ENCODE results near the gene MED13. TPM values are rescaled to one million over a fixed set of nuclear protein-coding genes. Genes with fewer than 3 reads are reported as not detected.
"Not testable (repeated sequence)": the region's sequence is repeated elsewhere in the genome, so short reads cannot be mapped to it uniquely, and the experiment has no call there.

MED13 gene
- total RNA-seq, 4 donors from 2014 or later: 41.9 to 51.7 (median 49.1) TPM

DNA sequence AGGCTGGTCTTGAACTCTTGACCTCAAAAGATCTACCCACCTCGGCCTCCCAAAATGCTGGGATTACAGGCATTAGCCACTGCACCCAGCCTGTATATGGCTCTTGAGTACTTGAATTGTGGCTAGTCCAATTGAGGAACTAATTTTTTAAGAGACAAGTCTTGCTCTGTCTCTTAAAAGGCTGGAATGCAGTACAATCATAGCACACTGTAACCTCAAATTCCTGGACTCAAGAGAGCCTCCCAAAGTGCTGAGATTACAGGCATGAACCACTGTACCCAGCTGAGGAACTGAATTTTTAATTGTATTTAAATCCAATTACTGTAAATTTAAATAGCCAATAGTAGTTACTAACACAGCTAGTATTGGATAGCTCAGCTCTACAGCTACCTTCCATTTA lies 50.6 kb downstream of the MED13 start:
- H3K27ac ChIP-seq (replicated peaks in 1 of 4): no peak overlapping the region
- H3K9me3 ChIP-seq: no peaks in the 10 kb centered on the region
- H3K4me1 ChIP-seq: peaks cover 5 to 7% (median 6%) of the 10 kb centered on the region in 4 donors
- TF ChIP-seq EP300 (IDR thresholded peaks at IDR 0.05) (no peak), POLR2A (IDR thresholded peaks at IDR 0.05; ENCODE audit: low read depth) (no peak), POLR2AphosphoS5 (IDR thresholded peaks at IDR 0.05) (no peak)
- TF ChIP-seq, protein P1, sequence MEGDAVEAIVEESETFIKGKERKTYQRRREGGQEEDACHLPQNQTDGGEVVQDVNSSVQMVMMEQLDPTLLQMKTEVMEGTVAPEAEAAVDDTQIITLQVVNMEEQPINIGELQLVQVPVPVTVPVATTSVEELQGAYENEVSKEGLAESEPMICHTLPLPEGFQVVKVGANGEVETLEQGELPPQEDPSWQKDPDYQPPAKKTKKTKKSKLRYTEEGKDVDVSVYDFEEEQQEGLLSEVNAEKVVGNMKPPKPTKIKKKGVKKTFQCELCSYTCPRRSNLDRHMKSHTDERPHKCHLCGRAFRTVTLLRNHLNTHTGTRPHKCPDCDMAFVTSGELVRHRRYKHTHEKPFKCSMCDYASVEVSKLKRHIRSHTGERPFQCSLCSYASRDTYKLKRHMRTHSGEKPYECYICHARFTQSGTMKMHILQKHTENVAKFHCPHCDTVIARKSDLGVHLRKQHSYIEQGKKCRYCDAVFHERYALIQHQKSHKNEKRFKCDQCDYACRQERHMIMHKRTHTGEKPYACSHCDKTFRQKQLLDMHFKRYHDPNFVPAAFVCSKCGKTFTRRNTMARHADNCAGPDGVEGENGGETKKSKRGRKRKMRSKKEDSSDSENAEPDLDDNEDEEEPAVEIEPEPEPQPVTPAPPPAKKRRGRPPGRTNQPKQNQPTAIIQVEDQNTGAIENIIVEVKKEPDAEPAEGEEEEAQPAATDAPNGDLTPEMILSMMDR (IDR thresholded peaks at IDR 0.05): no peak
- intact Hi-C loops (cut with DNase I): no loop called here
- DNase-seq (ENCODE audit: extremely low spot score): no peak
- no peak overlapping the region for H3K4me3 ChIP-seq
- WGBS: 100% methylated on average over 1 of the region's 1 CpG
- H3K27me3 ChIP-seq: no peaks in the 10 kb centered on the region
- H3K36me3 ChIP-seq: peaks cover 8 to 67% (median 41%) of the 10 kb centered on the region in 4 donors

DNA sequence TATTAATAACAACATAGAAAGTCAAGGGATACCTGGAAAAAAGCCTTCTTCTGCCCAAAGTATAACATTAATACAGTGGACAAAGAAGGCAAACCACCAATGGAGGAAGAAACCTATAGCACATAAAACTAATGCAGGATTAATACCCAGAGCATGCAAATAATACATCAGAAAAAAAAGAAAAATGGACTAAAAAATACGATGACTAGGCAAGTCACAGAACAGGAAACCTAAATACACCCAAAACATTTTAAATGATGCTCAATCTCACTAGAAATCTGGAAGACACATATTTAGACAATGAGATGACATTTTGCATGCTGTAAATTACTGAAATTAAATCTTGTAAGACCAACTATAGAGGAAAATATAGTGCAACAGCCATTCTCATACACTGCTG lies 55.9 kb downstream of the MED13 start:
- 61% methylated on average over 1 of the region's 1 CpG for WGBS
- DNase-seq (ENCODE audit: extremely low spot score): no peak
- H3K4me1 ChIP-seq: peaks cover 3 to 26% (median 16%) of the 10 kb centered on the region in 4 donors
- H3K27ac ChIP-seq (replicated peaks in 1 of 4): no peak overlapping the region
- no peaks in the 10 kb centered on the region for H3K9me3 ChIP-seq
- H3K4me3 ChIP-seq: no peak overlapping the region
- H3K36me3 ChIP-seq: peaks cover 8 to 79% (median 53%) of the 10 kb centered on the region in 4 donors
- intact Hi-C loops (cut with DNase I): no loop called here
- no peak for TF ChIP-seq POLR2A (IDR thresholded peaks at IDR 0.05; ENCODE audit: low read depth)
- no peak for TF ChIP-seq EP300 (IDR thresholded peaks at IDR 0.05)
- TF ChIP-seq, protein P1 (IDR thresholded peaks at IDR 0.05): no peak
- no peak for TF ChIP-seq POLR2AphosphoS5 (IDR thresholded peaks at IDR 0.05)
- H3K27me3 ChIP-seq: no peaks in the 10 kb centered on the region

DNA sequence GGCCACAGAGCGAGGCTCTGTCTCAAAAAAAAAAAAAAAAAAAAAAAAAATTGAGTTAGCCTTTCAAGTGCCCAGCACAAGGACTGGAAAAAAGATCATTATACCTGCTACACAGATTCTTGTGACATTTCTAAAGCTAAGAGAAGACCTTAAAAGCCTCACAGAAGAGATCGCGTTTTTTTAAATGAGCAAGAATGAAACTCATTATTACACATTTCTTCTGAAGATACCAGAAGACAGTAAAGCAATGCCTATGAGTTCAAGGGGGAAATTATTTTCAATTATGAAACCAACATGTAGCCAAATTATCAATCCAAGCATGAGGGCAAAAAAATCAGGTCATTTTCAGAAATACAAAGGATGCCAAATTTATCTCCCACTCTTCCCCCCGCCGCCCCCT lies 56.8 kb downstream of the MED13 start:
- 92% methylated on average over 5 of the region's 5 CpGs for WGBS
- peaks cover 8 to 80% (median 47%) of the 10 kb centered on the region in 4 donors for H3K36me3 ChIP-seq
- H3K4me1 ChIP-seq: peaks cover 3 to 26% (median 16%) of the 10 kb centered on the region in 4 donors
- intact Hi-C loops (cut with DNase I): no loop called here
- no peak for DNase-seq (ENCODE audit: extremely low spot score)
- H3K27ac ChIP-seq (replicated peaks in 1 of 4): no peak overlapping the region
- no peaks in the 10 kb centered on the region for H3K27me3 ChIP-seq
- no peak overlapping the region for H3K4me3 ChIP-seq
- no peaks in the 10 kb centered on the region for H3K9me3 ChIP-seq
- TF ChIP-seq POLR2A (IDR thresholded peaks at IDR 0.05; ENCODE audit: low read depth) (no peak), EP300 (IDR thresholded peaks at IDR 0.05) (no peak), POLR2AphosphoS5 (IDR thresholded peaks at IDR 0.05) (no peak)
- TF ChIP-seq, protein P1 (IDR thresholded peaks at IDR 0.05): no peak

DNA sequence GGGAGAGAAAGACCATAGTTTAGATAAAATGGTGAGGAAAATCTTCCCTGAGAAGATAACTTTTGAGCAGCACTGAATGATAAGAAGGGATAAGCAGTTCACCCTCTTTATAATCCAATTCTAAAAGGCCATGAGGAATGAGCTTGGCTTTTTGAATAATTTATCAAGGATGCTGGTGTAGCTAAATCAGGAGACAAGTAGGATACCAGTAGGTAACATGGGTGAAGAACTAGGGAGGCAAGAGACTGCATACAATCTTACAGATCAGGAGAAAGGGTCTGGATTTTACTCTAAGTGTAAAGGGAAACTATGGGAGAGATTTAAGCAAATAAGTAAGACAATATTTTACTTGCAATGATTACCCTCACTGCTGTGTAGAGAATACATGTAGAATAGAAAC lies 60.7 kb downstream of the MED13 start:
- H3K9me3 ChIP-seq: no peaks in the 10 kb centered on the region
- DNase-seq (ENCODE audit: extremely low spot score): no peak
- H3K4me3 ChIP-seq: no peak overlapping the region
- no peak overlapping the region for H3K27ac ChIP-seq (replicated peaks in 1 of 4)
- H3K27me3 ChIP-seq: no peaks in the 10 kb centered on the region
- TF ChIP-seq EP300 (IDR thresholded peaks at IDR 0.05) (no peak), POLR2AphosphoS5 (IDR thresholded peaks at IDR 0.05) (no peak), POLR2A (IDR thresholded peaks at IDR 0.05; ENCODE audit: low read depth) (no peak)
- TF ChIP-seq, protein P1 (IDR thresholded peaks at IDR 0.05): no peak
- intact Hi-C loops (cut with DNase I): no loop called here
- H3K36me3 ChIP-seq: peaks cover 0 to 56% (median 19%) of the 10 kb centered on the region in 4 donors
- H3K4me1 ChIP-seq: peaks cover 3 to 36% (median 22%) of the 10 kb centered on the region in 4 donors

DNA sequence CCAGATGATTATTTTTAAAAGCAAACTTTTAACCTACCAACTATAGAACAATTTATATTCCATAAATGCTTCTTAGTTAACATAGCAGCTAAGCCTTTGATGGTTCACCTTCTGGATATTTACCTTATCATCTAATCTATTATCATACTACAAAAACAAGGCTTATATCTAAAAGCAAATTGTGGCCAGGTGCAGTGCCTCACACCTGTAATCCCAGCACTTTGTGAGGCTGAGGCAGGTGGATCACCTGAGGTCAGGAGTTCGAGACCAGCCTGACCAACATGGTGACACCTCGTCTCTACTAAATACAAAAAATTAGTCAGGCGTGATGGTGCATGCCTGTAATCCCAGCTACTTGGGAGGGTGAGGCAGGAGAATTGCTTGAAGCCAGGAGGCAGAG lies 61.9 kb downstream of the MED13 start:
- DNase-seq (ENCODE audit: extremely low spot score); intact Hi-C loops (cut with DNase I); H3K9me3 ChIP-seq; H3K27ac ChIP-seq (replicated peaks in 1 of 4); H3K4me3 ChIP-seq; H3K27me3 ChIP-seq: not testable (repeated sequence)
- 95% methylated on average over 3 of the region's 3 CpGs for WGBS
- Histone ChIP-seq H3K4me1 (peaks cover 8 to 41% (median 31%) of the 10 kb centered on the region in 4 donors), H3K36me3 (peaks cover 0 to 44% (median 16%) of the 10 kb centered on the region in 4 donors)
